ENCODE measurements around the gene KPNA4.

GRCh38 chr3:160481856-160482255 is 83.5 kb downstream of the KPNA4 start:
- TF ChIP-seq CTCF (conservative IDR thresholded peaks at IDR 0.05) (no peak), ZFX (IDR thresholded peaks at IDR 0.05) (no peak)
